ENCODE measurements around the gene CPED1.

DNA sequence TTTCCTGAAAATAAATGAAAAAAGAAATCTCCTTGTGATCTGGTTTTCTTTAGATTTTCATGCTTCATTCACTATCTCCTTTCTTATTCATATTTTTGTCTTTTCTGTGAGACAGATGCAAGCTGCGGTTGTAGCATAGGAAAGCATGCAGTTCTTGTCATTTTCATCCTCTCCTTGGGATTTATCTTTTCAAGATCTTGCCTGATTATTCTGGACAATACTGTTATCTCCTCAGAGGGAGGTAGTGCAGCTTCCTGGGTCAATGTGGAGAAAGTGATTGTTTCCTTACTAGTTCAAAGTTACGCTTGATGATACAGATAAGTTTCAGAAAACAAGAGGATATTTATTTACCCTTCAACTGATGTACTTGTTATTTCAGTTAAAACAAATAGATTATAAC, 114.6 kb downstream of the CPED1 start:
- TF ChIP-seq EZH2 (IDR thresholded peaks at IDR 0.05) (no peak), EZH2phosphoT487 (IDR thresholded peaks at IDR 0.05) (no peak)
- TF ChIP-seq, protein P1, sequence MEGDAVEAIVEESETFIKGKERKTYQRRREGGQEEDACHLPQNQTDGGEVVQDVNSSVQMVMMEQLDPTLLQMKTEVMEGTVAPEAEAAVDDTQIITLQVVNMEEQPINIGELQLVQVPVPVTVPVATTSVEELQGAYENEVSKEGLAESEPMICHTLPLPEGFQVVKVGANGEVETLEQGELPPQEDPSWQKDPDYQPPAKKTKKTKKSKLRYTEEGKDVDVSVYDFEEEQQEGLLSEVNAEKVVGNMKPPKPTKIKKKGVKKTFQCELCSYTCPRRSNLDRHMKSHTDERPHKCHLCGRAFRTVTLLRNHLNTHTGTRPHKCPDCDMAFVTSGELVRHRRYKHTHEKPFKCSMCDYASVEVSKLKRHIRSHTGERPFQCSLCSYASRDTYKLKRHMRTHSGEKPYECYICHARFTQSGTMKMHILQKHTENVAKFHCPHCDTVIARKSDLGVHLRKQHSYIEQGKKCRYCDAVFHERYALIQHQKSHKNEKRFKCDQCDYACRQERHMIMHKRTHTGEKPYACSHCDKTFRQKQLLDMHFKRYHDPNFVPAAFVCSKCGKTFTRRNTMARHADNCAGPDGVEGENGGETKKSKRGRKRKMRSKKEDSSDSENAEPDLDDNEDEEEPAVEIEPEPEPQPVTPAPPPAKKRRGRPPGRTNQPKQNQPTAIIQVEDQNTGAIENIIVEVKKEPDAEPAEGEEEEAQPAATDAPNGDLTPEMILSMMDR (IDR thresholded peaks at IDR 0.05), result no peak
